ENCODE results near the gene RXFP4. TPM values are rescaled to one million over a fixed set of nuclear protein-coding genes. Genes with fewer than 3 reads are reported as not detected.

Gene RXFP4
- total and polyA plus RNA-seq, 5 experiments from 2014 or later, result 0.46 TPM; not detected in 4

DNA sequence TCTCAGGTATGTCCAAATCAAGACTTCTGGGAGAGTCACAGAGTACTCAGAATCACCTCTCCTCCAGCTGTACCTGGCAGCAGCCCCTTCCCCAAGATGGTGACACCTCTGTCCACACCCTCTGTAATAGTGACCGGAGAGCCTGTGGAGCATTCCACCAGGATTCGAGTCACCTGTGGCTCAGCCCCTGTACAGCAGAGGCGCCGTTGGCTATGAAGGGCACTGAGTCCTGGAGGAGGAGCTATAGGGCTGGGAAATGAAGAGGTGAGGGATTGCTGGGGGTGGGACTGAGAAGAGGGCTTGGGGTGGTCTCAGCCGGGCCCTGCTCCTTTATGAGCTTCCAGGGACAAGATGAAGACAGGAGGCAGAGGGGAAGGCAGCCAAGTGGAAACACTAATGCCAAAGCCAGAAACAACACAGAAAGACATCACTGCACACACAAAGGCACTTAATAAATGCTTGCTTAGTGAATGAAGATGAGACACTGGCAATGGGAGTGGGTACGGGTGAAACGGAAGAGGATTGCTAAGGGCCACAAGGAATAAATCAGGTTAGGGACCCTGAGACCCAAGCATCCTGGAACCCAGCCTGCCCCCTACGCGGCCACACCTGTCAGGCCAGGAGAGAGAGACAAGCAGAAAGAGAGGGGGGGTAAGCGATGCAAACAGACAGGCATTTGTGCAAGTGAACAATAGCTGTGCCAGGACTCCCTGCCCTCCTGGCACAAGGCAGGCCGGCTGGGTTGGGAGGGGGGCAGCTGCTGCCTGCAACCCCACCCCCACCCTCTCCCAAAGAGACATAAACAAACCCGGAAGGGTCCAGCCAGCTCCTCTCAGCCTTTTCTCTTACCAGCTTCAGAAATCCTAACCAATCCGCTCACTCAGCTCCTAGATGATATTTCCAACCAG is 33.0 kb downstream of the RXFP4 start:
- Mint-ChIP-seq H3K4me3 (peak overlapping the region; percentile 89 to 100 (median 96)), H3K36me3 (peaks cover 0 to 36% (median 5%) of the 10 kb centered on the region in 3 donors), H3K27me3 (no peaks in the 10 kb centered on the region), H3K9me3 (no peaks in the 10 kb centered on the region), H3K4me1 (peaks cover 67 to 78% (median 69%) of the 10 kb centered on the region in 4 donors), H3K27ac (peak overlapping the region; percentile 85 to 97 (median 95))
- no peak for ATAC-seq
- no peak for DNase-seq
- POLR2A ChIA-PET, result interaction anchor here (0.9 to 31.8 kb wide), 5 partner anchors 3 to 41 kb away, joined by 4 to 612 read pairs (median 83); partner anchors contain the start of genes ARHGEF2, KHDC4 and RXFP4

GRCh38 chr1:155975375-155976061 is 34.1 kb downstream of the RXFP4 start:
- POLR2A ChIA-PET, result interaction anchor here (1.0 to 31.8 kb wide), 6 partner anchors 2 to 702 kb away, joined by 3 to 612 read pairs (median 78); partner anchors contain the start of genes ARHGEF2, CLK2, KHDC4 and RXFP4
- Mint-ChIP-seq H3K27me3 (no peaks in the 10 kb centered on the region), H3K27ac (peak overlapping the region; percentile 85 to 97 (median 94)), H3K9me3 (no peaks in the 10 kb centered on the region), H3K4me1 (peaks cover 64 to 78% (median 69%) of the 10 kb centered on the region in 4 donors), H3K4me3 (peak overlapping the region; percentile 89 to 100 (median 96)), H3K36me3 (peaks cover 0 to 26% (median 5%) of the 10 kb centered on the region in 3 donors)
- DNase-seq (peak in 1 of 10 donors; percentile 28), ATAC-seq (peak in 1 of 2 donors; percentile 1)

DNA sequence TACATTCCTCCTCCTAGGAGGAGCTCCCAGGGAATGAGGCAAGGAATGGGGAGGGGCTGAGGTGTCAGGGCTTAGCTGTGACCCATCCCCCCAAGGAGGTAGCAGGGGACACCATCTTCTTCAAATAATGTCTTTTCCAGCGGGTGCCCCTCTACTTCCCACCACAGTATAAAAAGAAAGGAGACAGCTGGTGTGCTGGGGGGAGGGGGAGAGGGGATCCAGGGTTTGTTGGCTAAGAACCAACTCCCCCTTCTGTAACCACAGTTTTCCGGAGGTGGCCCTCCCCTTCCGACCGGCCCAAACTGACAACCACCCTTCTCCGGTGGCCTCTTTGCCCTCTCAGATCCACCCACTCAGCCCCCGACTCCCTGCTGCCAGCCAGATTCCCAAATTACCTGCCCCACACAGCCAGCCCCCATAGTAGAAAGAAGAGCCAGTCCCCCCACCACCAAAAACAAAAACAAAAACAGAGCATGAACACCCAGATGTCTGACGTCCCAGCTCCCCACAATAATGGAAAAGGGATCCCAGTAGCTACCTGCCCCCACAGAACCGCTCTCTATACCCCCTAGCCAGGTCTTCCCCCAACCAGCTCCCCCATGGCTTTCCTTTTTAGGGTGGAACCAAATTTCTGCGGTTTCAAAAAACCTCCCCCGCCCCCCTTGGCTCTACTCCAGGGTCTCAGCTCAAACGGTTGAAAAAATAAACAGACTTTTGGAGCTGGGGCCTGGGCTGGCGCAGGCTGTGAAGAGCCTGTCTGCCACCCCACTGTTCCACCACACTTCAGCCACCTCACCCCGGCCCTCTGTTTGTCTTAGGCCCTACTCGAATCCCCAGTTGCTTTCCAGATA is 34.8 kb downstream of the RXFP4 start:
- Mint-ChIP-seq H3K4me1 (peaks cover 63 to 78% (median 69%) of the 10 kb centered on the region in 4 donors), H3K27me3 (no peaks in the 10 kb centered on the region), H3K27ac (peak overlapping the region; percentile 85 to 97 (median 94)), H3K4me3 (peak overlapping the region; percentile 89 to 100 (median 96)), H3K36me3 (peaks cover 0 to 19% (median 5%) of the 10 kb centered on the region in 3 donors), H3K9me3 (no peaks in the 10 kb centered on the region)
- POLR2A ChIA-PET, result interaction anchor here (0.6 to 31.8 kb wide), 11 partner anchors 1 to 703 kb away, joined by 3 to 612 read pairs (median 4); partner anchors contain the start of genes ARHGEF2, CLK2, KHDC4 and LAMTOR2
- ATAC-seq (peak; percentile 42 to 48), DNase-seq (peak; percentile 65 to 92 (median 78))

DNA sequence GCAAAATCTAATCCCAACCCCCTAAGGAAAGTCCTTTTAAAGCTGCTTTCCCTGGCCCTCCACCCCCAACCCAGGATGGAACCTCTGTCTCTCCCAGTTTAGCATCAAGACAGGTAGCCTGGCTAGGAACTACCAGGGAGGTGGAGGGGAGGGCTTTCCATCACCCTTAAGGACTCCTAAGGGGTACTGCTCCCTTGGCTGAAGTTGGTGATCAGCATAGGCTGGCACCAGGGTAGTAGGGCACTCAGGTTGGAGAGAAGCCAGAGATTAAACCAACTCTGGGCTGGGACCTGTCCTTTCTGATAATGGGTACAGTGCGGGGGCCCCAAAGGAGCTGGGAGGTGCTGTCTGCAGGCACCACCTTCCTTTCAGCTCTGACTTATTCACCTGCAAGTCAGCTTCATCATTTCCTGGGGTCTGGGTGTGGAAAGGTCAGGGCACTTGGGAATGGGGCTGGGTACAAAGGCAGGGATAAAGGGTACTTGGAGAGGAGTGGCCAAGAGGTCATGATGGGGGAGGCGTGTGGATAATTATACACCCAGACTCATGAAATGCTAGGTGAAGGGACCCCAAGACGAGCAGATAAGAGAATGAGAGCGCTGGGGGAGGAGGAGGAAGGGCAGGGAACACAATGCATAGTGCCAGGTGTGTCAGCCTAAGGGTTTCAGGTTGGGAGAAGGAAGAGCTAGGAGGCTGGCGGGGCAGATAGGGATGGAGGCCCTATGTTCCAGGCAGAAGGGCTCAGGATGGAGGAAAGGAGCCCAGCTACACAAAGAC is 35.7 kb downstream of the RXFP4 start:
- no peaks in the 10 kb centered on the region for H3K9me3 Mint-ChIP-seq
- ATAC-seq (peak; percentile 5 to 7), DNase-seq (peak in 1 of 10 donors; percentile 24)
- peak overlapping the region; percentile 85 to 97 (median 94) for H3K27ac Mint-ChIP-seq
- H3K27me3 Mint-ChIP-seq, result no peaks in the 10 kb centered on the region
- H3K36me3 Mint-ChIP-seq, result peaks cover 0 to 17% (median 5%) of the 10 kb centered on the region in 3 donors
- POLR2A ChIA-PET, result interaction anchor here (0.5 to 31.8 kb wide), 16 partner anchors 1 to 734 kb away, joined by 3 to 612 read pairs (median 4); partner anchors contain the start of genes ARHGEF2, CLK2, KHDC4 and LAMTOR2
- peak overlapping the region; percentile 89 to 100 (median 96) for H3K4me3 Mint-ChIP-seq
- peaks cover 63 to 78% (median 71%) of the 10 kb centered on the region in 4 donors for H3K4me1 Mint-ChIP-seq

GRCh38 chr1:155977690-155978324 is 36.4 kb downstream of the RXFP4 start:
- Mint-ChIP-seq H3K4me3 (peak overlapping the region; percentile 89 to 100 (median 96)), H3K36me3 (peaks cover 0 to 10% (median 5%) of the 10 kb centered on the region in 3 donors), H3K9me3 (no peaks in the 10 kb centered on the region), H3K27me3 (no peaks in the 10 kb centered on the region), H3K4me1 (peaks cover 56 to 78% (median 70%) of the 10 kb centered on the region in 4 donors), H3K27ac (peak overlapping the region; percentile 85 to 97 (median 95))
- POLR2A ChIA-PET, result interaction anchor here (0.5 to 31.8 kb wide), 13 partner anchors 0 to 735 kb away, joined by 3 to 612 read pairs (median 5); partner anchors contain the start of genes ARHGEF2, KHDC4, RXFP4 and SYT11
- ATAC-seq (peak; percentile 27 to 31), DNase-seq (peak in 4 of 10 donors; percentile 23 to 37 (median 28))

DNA sequence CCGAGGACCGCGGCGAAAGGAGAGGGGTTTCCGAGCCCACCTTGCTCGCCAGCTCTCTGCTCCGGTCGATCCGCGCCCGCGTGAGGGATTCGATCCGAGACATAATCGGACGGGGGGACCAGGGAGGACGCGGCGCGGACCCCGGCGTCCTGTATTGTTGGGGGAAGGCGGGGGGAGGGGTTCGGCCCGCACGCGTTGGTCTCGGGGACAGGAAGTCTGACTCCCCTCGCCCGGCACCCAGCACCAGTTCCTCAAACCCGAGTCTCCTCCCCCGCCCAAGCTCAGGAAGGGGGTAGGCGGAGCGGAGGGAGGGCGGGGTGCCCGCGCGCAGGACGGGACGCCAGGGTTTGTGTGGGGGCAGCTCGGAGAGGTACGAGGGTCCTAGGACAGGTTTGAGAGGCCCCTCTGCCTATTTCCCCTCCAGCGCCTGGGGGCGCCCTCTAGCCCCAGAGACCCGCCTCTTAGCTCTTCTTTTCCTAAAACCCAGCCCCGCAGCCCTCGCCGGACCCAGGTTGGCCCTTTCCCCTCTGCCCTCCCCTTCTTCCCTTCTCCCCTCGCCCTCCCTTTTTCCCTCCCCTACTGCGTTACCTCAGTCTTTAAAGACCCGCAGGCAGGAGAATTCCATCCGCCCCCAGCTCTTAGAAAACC is 37.0 kb downstream of the RXFP4 start, which contains the start of gene ARHGEF2:
TSS of gene ARHGEF2 (minus strand) at position 223 of the 648 bp plus-strand sequence. CDS start at position 103, 120 bp downstream.
- no peaks in the 10 kb centered on the region for H3K9me3 Mint-ChIP-seq
- H3K4me1 Mint-ChIP-seq, result peaks cover 51 to 78% (median 70%) of the 10 kb centered on the region in 4 donors
- DNase-seq (peak; percentile 63 to 89 (median 72)), ATAC-seq (peak; percentile 59 to 65)
- peaks cover 0 to 5% (median 4%) of the 10 kb centered on the region in 3 donors for H3K36me3 Mint-ChIP-seq
- H3K4me3 Mint-ChIP-seq, result peak within 1 kb of the TSS; percentile 89 to 100 (median 96)
- peak within 1 kb of the TSS; percentile 85 to 97 (median 95) for H3K27ac Mint-ChIP-seq
- POLR2A ChIA-PET, result interaction anchor here (1.0 to 31.8 kb wide), 11 partner anchors 1 to 314 kb away, joined by 3 to 612 read pairs (median 5); partner anchors contain the start of genes ARHGEF2, KHDC4, RXFP4 and SSR2
- H3K27me3 Mint-ChIP-seq, result no peaks in the 10 kb centered on the region

- ATAC-seq (no peak), DNase-seq (peak in 1 of 10 donors; percentile 22)
- Mint-ChIP-seq H3K4me1 (peaks cover 50 to 81% (median 70%) of the 10 kb centered on the region in 4 donors), H3K36me3 (peaks cover 0 to 5% (median 0%) of the 10 kb centered on the region in 3 donors), H3K27me3 (no peaks in the 10 kb centered on the region), H3K27ac (peak overlapping the region; percentile 85 to 97 (median 95)), H3K9me3 (no peaks in the 10 kb centered on the region), H3K4me3 (peak overlapping the region; percentile 89 to 100 (median 96))
- POLR2A ChIA-PET, result interaction anchor here (1.2 to 26.8 kb wide), 6 partner anchors 16 to 63 kb away, joined by 3 to 612 read pairs (median 39); partner anchors contain the start of genes ARHGEF2, KHDC4, RXFP4 and SSR2
These were observed 37.6 kb downstream of the RXFP4 start for GRCh38 chr1:155978973-155979429.

DNA sequence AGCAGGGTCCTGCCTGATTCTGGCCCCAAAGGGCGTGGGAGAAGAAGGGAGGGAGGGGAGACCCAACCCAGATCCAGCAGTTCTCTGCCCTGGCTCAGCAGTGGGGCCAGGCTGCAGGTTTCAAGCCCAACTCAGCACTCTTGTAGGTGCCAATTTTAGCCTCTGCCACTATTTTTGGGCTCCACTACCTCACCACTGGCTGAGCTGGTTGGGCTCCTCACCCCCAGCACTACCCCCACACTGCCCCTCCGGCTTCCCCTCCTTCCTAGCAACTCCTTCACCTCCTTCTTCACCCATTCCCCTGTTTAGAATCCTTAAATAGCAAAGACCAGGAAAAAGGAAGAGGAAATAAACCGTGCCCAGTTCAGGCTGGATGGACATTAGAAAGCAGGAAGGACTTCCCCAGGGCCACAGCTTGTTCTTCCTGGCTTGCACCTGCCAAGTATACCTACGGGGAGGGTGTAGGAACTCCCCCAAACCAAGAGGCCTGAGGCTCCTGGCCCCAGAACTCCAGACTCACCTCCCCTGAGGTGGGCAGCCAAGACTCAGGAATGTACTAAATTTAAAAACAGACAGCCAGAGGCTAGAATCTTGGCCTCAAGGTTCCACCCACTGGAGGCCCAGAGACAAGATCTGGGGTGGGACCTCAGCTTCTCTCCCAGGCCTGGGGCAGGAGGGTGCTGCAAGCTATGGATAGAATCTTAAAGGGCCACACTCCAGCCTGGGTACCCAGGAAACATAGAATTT is 38.3 kb downstream of the RXFP4 start:
- ATAC-seq (no peak), DNase-seq (no peak)
- no peaks in the 10 kb centered on the region for H3K27me3 Mint-ChIP-seq
- peaks cover 43 to 76% (median 68%) of the 10 kb centered on the region in 4 donors for H3K4me1 Mint-ChIP-seq
- H3K4me3 Mint-ChIP-seq, result peak overlapping the region; percentile 89 to 100 (median 96)
- H3K27ac Mint-ChIP-seq, result peak overlapping the region; percentile 85 to 97 (median 95)
- H3K36me3 Mint-ChIP-seq, result peaks cover 0 to 5% (median 0%) of the 10 kb centered on the region in 3 donors
- POLR2A ChIA-PET, result interaction anchor here (1.3 to 26.8 kb wide), 6 partner anchors 9 to 46 kb away, joined by 4 to 612 read pairs (median 26); partner anchors contain the start of genes ARHGEF2, KHDC4 and SSR2
- no peaks in the 10 kb centered on the region for H3K9me3 Mint-ChIP-seq

Data from naive thymus-derived CD8-positive, alpha-beta T cell (primary cell).